Astrocyte (in vitro differentiated cells and primary cell): ENCODE measurements around the gene IQCK. TPM values are rescaled to one million over a fixed set of nuclear protein-coding genes. Genes with fewer than 3 reads are reported as not detected.

Experiments
- DNase-seq: peaks from one replicate; pipeline ENCODE4 v3.0.0-alpha.2; 2010; ENCODE audit warnings: low read depth
- FAIRE-seq: peaks from 2 replicates; lab custom pipeline; 2011; peaks lifted over from hg19 to GRCh38; lab: Jason Lieb, UNC
- H2AFZ ChIP-seq: 2 replicates; pipeline ENCODE4 v1.6.0; 2012; ENCODE audit warnings: low read depth, low read length, inconsistent platforms
- H3K27ac ChIP-seq: 2 replicates; pipeline ENCODE4 v1.5.1; 2011; ENCODE audit warnings: low read depth, low read length, inconsistent platforms
- H3K27me3 ChIP-seq: 2 replicates; pipeline ENCODE4 v1.6.0; 2011; ENCODE audit warnings: low read length, inconsistent platforms; ENCODE audit not compliant: insufficient read depth
- H3K36me3 ChIP-seq: 2 replicates; pipeline ENCODE4 v1.5.1; 2011; ENCODE audit warnings: low read length, inconsistent platforms; ENCODE audit not compliant: insufficient read depth
- H3K4me1 ChIP-seq: 2 replicates; pipeline ENCODE4 v1.5.1; 2011; ENCODE audit warnings: low read length, inconsistent platforms; ENCODE audit not compliant: insufficient read depth
- H3K4me2 ChIP-seq: 2 replicates; pipeline ENCODE4 v1.6.0; 2012; ENCODE audit warnings: low read length, inconsistent platforms
- H3K4me3 ChIP-seq: 2 replicates; pipeline ENCODE4 v1.5.1; 2011; ENCODE audit warnings: low read depth, mild to moderate bottlenecking, low read length, inconsistent platforms; ENCODE audit not compliant: insufficient read depth
- H3K79me2 ChIP-seq: 2 replicates; pipeline ENCODE4 v1.6.0; 2012; ENCODE audit warnings: mild to moderate bottlenecking, low read length, inconsistent platforms; ENCODE audit not compliant: insufficient read depth
- H3K9ac ChIP-seq: 2 replicates; pipeline ENCODE4 v1.6.0; 2012; ENCODE audit warnings: mild to moderate bottlenecking, low read length, inconsistent platforms
- H3K9me3 ChIP-seq: 2 replicates; pipeline ENCODE4 v1.5.1; 2012; ENCODE audit warnings: low read depth, mild to moderate bottlenecking, low read length, inconsistent platforms; ENCODE audit not compliant: insufficient read depth
- H4K20me1 ChIP-seq: 2 replicates; pipeline ENCODE4 v1.6.0; 2012; ENCODE audit warnings: low read length, inconsistent platforms; ENCODE audit not compliant: insufficient read depth
- H3K27ac Mint-ChIP-seq: one replicate; pipeline ENCODE4 v1.8.0; 2021; ENCODE audit warnings: mild to moderate bottlenecking, mixed read lengths; ENCODE audit not compliant: unreplicated experiment
- H3K27me3 Mint-ChIP-seq: one replicate; pipeline ENCODE4 v1.8.0; 2021; ENCODE audit warnings: low read depth, mixed read lengths; ENCODE audit not compliant: unreplicated experiment
- H3K36me3 Mint-ChIP-seq: one replicate; pipeline ENCODE4 v1.8.0; 2021; ENCODE audit warnings: low read depth, mixed read lengths; ENCODE audit not compliant: unreplicated experiment
- H3K4me1 Mint-ChIP-seq: one replicate; pipeline ENCODE4 v1.8.0; 2021; ENCODE audit warnings: low read depth, mixed read lengths; ENCODE audit not compliant: unreplicated experiment
- H3K4me3 Mint-ChIP-seq: one replicate; pipeline ENCODE4 v1.8.0; 2021; ENCODE audit warnings: mild to moderate bottlenecking, moderate library complexity, mixed read lengths; ENCODE audit not compliant: unreplicated experiment
- H3K9me3 Mint-ChIP-seq: one replicate; pipeline ENCODE4 v1.8.0; 2021; ENCODE audit warnings: mild to moderate bottlenecking, mixed read lengths; ENCODE audit not compliant: unreplicated experiment
- EZH2 ChIP-seq: IDR thresholded peaks from 2 replicates; pipeline ENCODE4 v1.6.1; 2012; ENCODE audit warnings: mild to moderate bottlenecking, low read length, inconsistent platforms; ENCODE audit not compliant: insufficient read depth
- total RNA-seq: library from RNA; stranded (reverse); gene quantifications from 2 replicates; pipeline ENCODE4 v1.2.1, GENCODE V29; 2021
- TF ChIP-seq, protein P1 (sequence below): IDR thresholded peaks from 2 replicates; pipeline ENCODE4 v1.5.1; 2011; ENCODE audit warnings: low read depth, mild to moderate bottlenecking, inconsistent platforms, low read length, moderate library complexity; ENCODE audit not compliant: insufficient read depth

The IQCK gene
- total RNA-seq, 1 donor from 2014 or later, result 5.9 TPM

GRCh38 chr16:19710991-19711545 lies 7.0 kb upstream of the IQCK start:
- Mint-ChIP-seq H3K4me1 (peaks cover 14% of the 10 kb centered on the region), H3K27ac (no peak overlapping the region), H3K4me3 (no peak overlapping the region), H3K36me3 (peaks cover 23% of the 10 kb centered on the region), H3K27me3 (no peaks in the 10 kb centered on the region), H3K9me3 (no peaks in the 10 kb centered on the region)
- Histone ChIP-seq H3K4me1 (peaks cover 13% of the 10 kb centered on the region), H4K20me1 (peaks cover 49% of the 10 kb centered on the region), H3K36me3 (peaks cover 6% of the 10 kb centered on the region), H3K27ac (no peak overlapping the region), H3K4me3 (no peak overlapping the region), H2AFZ (no peak overlapping the region), H3K27me3 (no peaks in the 10 kb centered on the region), H3K79me2 (peaks cover 74% of the 10 kb centered on the region), H3K9ac (no peak overlapping the region), H3K9me3 (no peaks in the 10 kb centered on the region), H3K4me2 (peak overlapping the region; percentile 22)
- FAIRE-seq (no peak), DNase-seq (no peak)
- TF ChIP-seq, protein P1, sequence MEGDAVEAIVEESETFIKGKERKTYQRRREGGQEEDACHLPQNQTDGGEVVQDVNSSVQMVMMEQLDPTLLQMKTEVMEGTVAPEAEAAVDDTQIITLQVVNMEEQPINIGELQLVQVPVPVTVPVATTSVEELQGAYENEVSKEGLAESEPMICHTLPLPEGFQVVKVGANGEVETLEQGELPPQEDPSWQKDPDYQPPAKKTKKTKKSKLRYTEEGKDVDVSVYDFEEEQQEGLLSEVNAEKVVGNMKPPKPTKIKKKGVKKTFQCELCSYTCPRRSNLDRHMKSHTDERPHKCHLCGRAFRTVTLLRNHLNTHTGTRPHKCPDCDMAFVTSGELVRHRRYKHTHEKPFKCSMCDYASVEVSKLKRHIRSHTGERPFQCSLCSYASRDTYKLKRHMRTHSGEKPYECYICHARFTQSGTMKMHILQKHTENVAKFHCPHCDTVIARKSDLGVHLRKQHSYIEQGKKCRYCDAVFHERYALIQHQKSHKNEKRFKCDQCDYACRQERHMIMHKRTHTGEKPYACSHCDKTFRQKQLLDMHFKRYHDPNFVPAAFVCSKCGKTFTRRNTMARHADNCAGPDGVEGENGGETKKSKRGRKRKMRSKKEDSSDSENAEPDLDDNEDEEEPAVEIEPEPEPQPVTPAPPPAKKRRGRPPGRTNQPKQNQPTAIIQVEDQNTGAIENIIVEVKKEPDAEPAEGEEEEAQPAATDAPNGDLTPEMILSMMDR, result no peak
- TF ChIP-seq EZH2, result no peak

DNA sequence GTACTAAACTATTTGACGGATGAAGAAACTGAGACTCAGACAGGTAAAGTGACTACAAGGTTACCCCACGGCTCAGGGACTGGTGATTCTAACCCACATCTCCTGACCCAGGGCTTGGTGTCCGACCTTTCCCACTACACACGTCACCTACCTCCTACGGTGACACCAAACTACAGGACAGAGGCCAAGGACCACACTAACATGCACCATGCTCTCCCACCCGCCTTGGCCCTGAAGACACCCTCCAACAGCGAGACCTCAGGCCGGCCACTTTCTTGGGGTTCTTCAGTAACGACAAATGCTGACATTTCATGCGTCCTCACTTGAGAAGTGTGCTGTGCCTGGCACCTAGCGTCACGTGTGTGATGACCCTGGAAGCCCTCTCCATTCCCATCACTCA lies 6.4 kb upstream of the IQCK start:
- H3K27ac ChIP-seq, result no peak overlapping the region
- no peaks in the 10 kb centered on the region for H3K9me3 ChIP-seq
- DNase-seq (no peak), FAIRE-seq (no peak)
- peaks cover 21% of the 10 kb centered on the region for H3K36me3 Mint-ChIP-seq
- no peak overlapping the region for H3K4me3 Mint-ChIP-seq
- H3K36me3 ChIP-seq, result peaks cover 5% of the 10 kb centered on the region
- no peaks in the 10 kb centered on the region for H3K9me3 Mint-ChIP-seq
- no peaks in the 10 kb centered on the region for H3K27me3 Mint-ChIP-seq
- no peak overlapping the region for H2AFZ ChIP-seq
- no peak overlapping the region for H3K4me2 ChIP-seq
- H3K9ac ChIP-seq, result no peak overlapping the region
- H3K4me3 ChIP-seq, result no peak overlapping the region
- H3K27ac Mint-ChIP-seq, result no peak overlapping the region
- H3K27me3 ChIP-seq, result no peaks in the 10 kb centered on the region
- TF ChIP-seq, protein P1, result no peak
- no peak for TF ChIP-seq EZH2
- peaks cover 19% of the 10 kb centered on the region for H3K4me1 Mint-ChIP-seq
- H3K79me2 ChIP-seq, result peaks cover 80% of the 10 kb centered on the region
- peaks cover 18% of the 10 kb centered on the region for H3K4me1 ChIP-seq
- peaks cover 53% of the 10 kb centered on the region for H4K20me1 ChIP-seq

GRCh38 chr16:19712418-19713058 lies 5.5 kb upstream of the IQCK start:
- peaks cover 18% of the 10 kb centered on the region for H3K4me1 ChIP-seq
- H3K4me3 Mint-ChIP-seq, result no peak overlapping the region
- no peak overlapping the region for H3K4me3 ChIP-seq
- no peak overlapping the region for H3K27ac Mint-ChIP-seq
- H3K4me2 ChIP-seq, result no peak overlapping the region
- FAIRE-seq (no peak), DNase-seq (no peak)
- no peaks in the 10 kb centered on the region for H3K27me3 ChIP-seq
- peaks cover 50% of the 10 kb centered on the region for H4K20me1 ChIP-seq
- H3K27ac ChIP-seq, result no peak overlapping the region
- no peaks in the 10 kb centered on the region for H3K27me3 Mint-ChIP-seq
- H3K36me3 ChIP-seq, result peaks cover 5% of the 10 kb centered on the region
- peaks cover 20% of the 10 kb centered on the region for H3K36me3 Mint-ChIP-seq
- H3K79me2 ChIP-seq, result peaks cover 89% of the 10 kb centered on the region
- no peak overlapping the region for H2AFZ ChIP-seq
- H3K9me3 Mint-ChIP-seq, result no peaks in the 10 kb centered on the region
- H3K9ac ChIP-seq, result no peak overlapping the region
- no peaks in the 10 kb centered on the region for H3K9me3 ChIP-seq
- peaks cover 19% of the 10 kb centered on the region for H3K4me1 Mint-ChIP-seq
- no peak for TF ChIP-seq EZH2
- TF ChIP-seq, protein P1, result no peak
